ENCODE results near the gene SP140. TPM values are rescaled to one million over a fixed set of nuclear protein-coding genes. Genes with fewer than 3 reads are reported as not detected.
"Not testable (repeated sequence)": the region's sequence is repeated elsewhere in the genome, so short reads cannot be mapped to it uniquely, and the experiment has no call there.

SP140 gene
- total RNA-seq, 1 donor from 2014 or later: 0.47 TPM

DNA sequence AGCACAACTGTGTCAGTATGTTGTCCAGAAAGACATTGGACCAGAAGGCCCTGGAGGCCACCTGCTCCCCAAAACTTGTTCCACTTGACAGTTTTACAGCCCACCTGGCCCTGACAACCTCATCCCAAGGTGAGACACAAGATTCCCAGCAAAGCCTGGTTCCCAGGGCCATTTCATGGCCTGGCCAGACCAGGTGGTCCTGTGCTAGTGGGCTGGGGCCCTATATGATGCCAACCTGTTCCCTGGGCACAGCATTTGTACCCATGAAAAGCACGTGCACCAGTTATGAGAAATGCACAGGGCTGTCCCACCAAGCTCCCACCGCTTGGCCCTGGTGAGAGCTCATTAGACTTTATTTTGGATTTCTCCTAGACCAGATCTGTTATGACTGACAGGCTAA is 95.5 kb downstream of the SP140 start:
- DNase-seq: no peak
- intact Hi-C loops (cut with micrococcal nuclease): no loop called here
- ATAC-seq: no peak

GRCh38 chr2:230322561-230323384 is 97.2 kb downstream of the SP140 start:
- ATAC-seq: no peak
- DNase-seq: no peak
- intact Hi-C loops (cut with micrococcal nuclease): no loop called here

- DNase-seq: no peak
- intact Hi-C loops (cut with micrococcal nuclease): no loop called here
- no peak for ATAC-seq
These were observed 98.0 kb downstream of the SP140 start for GRCh38 chr2:230323385-230324106.

GRCh38 chr2:230324503-230324902 is 99.0 kb downstream of the SP140 start:
- no peak for DNase-seq
- no peak for ATAC-seq
- intact Hi-C loops (cut with micrococcal nuclease): no loop called here

GRCh38 chr2:230325316-230326243 is 100.0 kb downstream of the SP140 start:
- ATAC-seq (no peak), DNase-seq (no peak)
- intact Hi-C loops (cut with micrococcal nuclease): no loop called here

GRCh38 chr2:230326453-230327417 is 101.2 kb downstream of the SP140 start, which contains the start of gene SP140L:
Gene SP140L, plus strand, starts transcription at chr2:230327193. Its CDS starts 77 bp downstream, at chr2:230327270.
- peak; percentile 96 for ATAC-seq
- peak; percentile 83 for DNase-seq
- intact Hi-C loops (cut with micrococcal nuclease): no loop called here

GRCh38 chr2:230327418-230328154 is 102.0 kb downstream of the SP140 start:
- peak; percentile 10 for ATAC-seq
- intact Hi-C loops (cut with micrococcal nuclease): no loop called here
- DNase-seq: no peak

GRCh38 chr2:230328155-230328458 is 102.6 kb downstream of the SP140 start:
- intact Hi-C loops (cut with micrococcal nuclease): no loop called here
- DNase-seq (no peak), ATAC-seq (no peak)

DNA sequence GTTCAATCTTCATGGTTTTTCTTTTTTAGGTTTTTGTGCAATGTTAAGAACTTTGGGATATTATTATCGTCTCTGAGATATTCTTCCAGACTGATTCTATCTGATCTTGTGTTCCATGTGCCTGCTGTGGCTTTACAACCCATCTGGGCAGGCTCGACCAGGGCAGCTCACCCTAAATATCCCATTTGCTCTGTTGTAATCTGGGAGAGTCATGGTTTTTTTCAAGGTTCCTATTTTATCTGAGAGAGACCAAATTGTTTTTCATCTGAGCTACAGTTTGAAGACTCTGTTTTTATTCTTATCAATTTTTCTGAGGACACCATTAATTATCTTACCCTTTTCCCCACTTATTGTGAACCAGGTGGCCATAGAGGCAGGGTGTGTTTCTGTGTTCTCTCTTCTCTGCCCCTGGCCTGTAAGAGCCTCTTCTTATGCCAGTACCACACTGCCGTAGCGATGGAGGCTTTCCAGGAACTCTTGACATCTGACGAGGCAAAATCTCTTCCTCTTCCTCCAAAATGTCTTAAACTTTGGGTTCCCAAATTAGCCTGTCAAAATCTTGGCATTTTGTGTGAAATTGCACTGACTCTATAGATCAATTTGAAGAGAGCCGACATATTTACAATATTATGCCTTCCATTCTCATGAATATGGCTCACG is 104.5 kb downstream of the SP140 start:
- ATAC-seq (no peak), DNase-seq (no peak)
- intact Hi-C loops (cut with micrococcal nuclease): no loop called here

GRCh38 chr2:230330725-230331124 is 105.2 kb downstream of the SP140 start:
- intact Hi-C loops (cut with micrococcal nuclease): no loop called here
- DNase-seq (no peak), ATAC-seq (no peak)

- ATAC-seq (no peak), DNase-seq (no peak)
- intact Hi-C loops (cut with micrococcal nuclease): no loop called here
These were observed 109.9 kb downstream of the SP140 start for GRCh38 chr2:230335461-230335863.

DNA sequence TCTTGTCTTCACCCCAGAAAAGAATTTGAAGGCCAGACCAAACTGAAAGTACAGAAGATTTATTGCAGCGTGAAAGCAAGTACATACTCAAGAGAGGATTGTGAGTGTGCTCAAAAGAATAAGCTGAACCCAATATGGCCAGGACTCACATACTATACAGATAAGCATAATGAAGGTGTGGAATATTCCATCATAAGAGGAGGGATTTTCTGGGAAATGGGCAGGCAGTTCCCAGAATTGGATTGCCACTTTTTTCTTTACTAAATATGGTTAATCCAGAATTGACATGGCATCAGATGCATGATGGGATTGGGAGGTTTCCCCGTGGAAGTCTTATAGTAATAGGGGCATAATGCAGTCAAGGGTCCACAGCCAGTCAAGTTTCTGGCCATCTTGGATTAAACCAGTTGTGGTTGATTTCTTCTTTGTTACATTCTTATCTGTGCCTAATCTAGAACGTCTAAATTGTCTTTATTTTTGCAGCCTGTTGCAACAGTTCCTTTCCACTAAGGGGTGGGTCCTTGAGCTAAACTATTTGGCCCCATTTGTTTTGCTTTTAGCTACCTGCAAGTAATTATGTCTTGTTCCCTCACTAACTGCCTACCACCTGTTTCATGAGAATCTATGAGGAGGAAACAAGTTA is 110.4 kb downstream of the SP140 start:
- ATAC-seq (no peak), DNase-seq (no peak)
- intact Hi-C loops (cut with micrococcal nuclease): no loop called here

- DNase-seq; intact Hi-C loops (cut with micrococcal nuclease); ATAC-seq: not testable (repeated sequence)
These were observed 116.5 kb downstream of the SP140 start for GRCh38 chr2:230341936-230342528.

DNA sequence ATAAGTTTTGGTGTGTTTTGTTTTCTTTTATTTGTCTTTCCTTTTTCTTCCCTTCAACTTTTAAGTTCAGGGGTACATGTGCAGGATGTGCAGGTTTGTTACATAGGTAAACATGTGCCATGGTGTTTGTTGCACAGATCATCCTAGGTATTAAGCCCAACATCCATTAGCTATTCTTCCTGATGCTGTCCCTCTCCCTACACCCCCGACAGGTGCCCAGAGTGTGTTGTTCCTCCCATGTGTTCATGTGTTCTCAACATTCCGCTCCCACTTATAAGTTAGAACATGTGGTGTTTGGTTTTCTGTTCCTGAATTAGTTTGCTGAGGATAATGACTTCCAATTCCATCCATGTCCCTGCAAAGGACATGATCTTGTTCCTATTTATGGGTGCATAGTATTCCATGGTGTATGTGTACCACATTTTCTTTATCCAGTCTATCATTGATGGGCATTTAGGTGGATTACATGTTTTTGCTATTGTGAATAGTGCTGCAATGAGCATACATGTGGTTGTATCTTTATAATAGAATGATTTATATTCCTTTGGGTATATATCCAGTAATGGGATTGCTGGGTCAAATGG is 117.6 kb downstream of the SP140 start:
- DNase-seq; ATAC-seq; intact Hi-C loops (cut with micrococcal nuclease): not testable (repeated sequence)

GRCh38 chr2:230343747-230344146 is 118.2 kb downstream of the SP140 start:
- no peak for DNase-seq
- ATAC-seq: no peak
- intact Hi-C loops (cut with micrococcal nuclease): no loop called here

GRCh38 chr2:230346465-230346864 is 120.9 kb downstream of the SP140 start:
- no peak for ATAC-seq
- no peak for DNase-seq
- intact Hi-C loops (cut with micrococcal nuclease): no loop called here

Measured in left ventricle myocardium superior (tissue), 1 donor.